HepG2 (cell line): ENCODE measurements around the gene ANTXRL. TPM values are rescaled to one million over a fixed set of nuclear protein-coding genes. Genes with fewer than 3 reads are reported as not detected.

ENCODE experiments used
- ATAC-seq: fragments of 200-7000 bp; cut with Tn5 transposase; 3 replicates; pipeline ENCODE4 v1.9.1; 2020; ENCODE audit warnings: mild to moderate bottlenecking, moderate library complexity
- BruUV-seq: library from RNA; stranded (reverse); fragments of 400-500 nt; replicated peaks from 2 replicates; lab custom pipeline; 2021; lab: Mats Ljungman, UMichigan
- CTCF ChIA-PET: fragments of 300-600 bp; formaldehyde crosslinking; extraction: SDS; loops from one replicate; lab custom pipeline; 2021; ENCODE audit warnings: low total read pairs, inconsistent platforms, low intra/inter-chr PET ratio; lab: Yijun Ruan, JAX
- POLR2A ChIA-PET: fragments of 350-600 bp; sonication (Branson Sonifier 250); formaldehyde crosslinking; loops from one replicate; lab custom pipeline; 2020; ENCODE audit warnings: antibody characterized with exemption, inconsistent platforms; lab: Yijun Ruan, JAX
- DNase-seq: peaks from one replicate; pipeline ENCODE4 v3.0.0-alpha.2; 2015; ENCODE audit warnings: low spot score
- FAIRE-seq: peaks from 3 replicates; lab custom pipeline; 2011; peaks lifted over from hg19 to GRCh38; lab: Jason Lieb, UNC
- H2AFZ ChIP-seq: one replicate; pipeline ENCODE4 v1.6.1; 2011; ENCODE audit warnings: low read length, inconsistent platforms
- H3K27ac ChIP-seq: fragments of 300-600 bp; 3 replicates; pipeline ENCODE4 v1.8.0; 2011; ENCODE audit warnings: mixed run types, mild to moderate bottlenecking, mixed read lengths, low read length, inconsistent platforms; ENCODE audit not compliant: insufficient read depth; ENCODE audit errors: extremely low read length
- H3K27me3 ChIP-seq, 2 experiments: fragments of 200-600 bp in 1 of 2; 2 replicates in 1 of 2; 3 replicates in 1 of 2; pipeline versions ENCODE4 v1.6.0 to v1.8.0; 2011; ENCODE audit warnings: low read length in 2 of 2, mild to moderate bottlenecking in 2 of 2, moderate library complexity in 2 of 2, inconsistent platforms in 1 of 2; ENCODE audit not compliant: insufficient read depth in 2 of 2, control insufficient read depth in 1 of 2
- H3K36me3 ChIP-seq, 2 experiments: fragments of 200-600 bp in 1 of 2; replicated peaks in 1 of 2; 2 replicates in 1 of 2; 3 replicates in 1 of 2; pipeline versions ENCODE4 v1.5.1 to v1.8.0; 2011; ENCODE audit warnings: low read length in 2 of 2, inconsistent platforms in 1 of 2; ENCODE audit not compliant: insufficient read depth in 2 of 2, control insufficient read depth in 1 of 2
- H3K4me1 ChIP-seq: 2 replicates; pipeline ENCODE4 v1.5.1; 2012; ENCODE audit warnings: low read length, inconsistent platforms; ENCODE audit not compliant: insufficient read depth
- H3K4me2 ChIP-seq: 2 replicates; pipeline ENCODE4 v1.6.0; 2011; ENCODE audit warnings: low read depth, low read length, inconsistent platforms
- H3K4me3 ChIP-seq, 3 experiments: fragments of 200-600 bp in 1 of 3; sonication (generic), shearing (Covaris generic) in 1 of 3; replicated peaks in 1 of 3; 2 replicates each; pipeline ENCODE4 v1.5.1; 2011 to 2016; ENCODE audit warnings: low read length in 3 of 3, inconsistent platforms in 2 of 3, low read depth in 2 of 3, mild to moderate bottlenecking in 2 of 3, control low read depth in 1 of 3, mixed read lengths in 1 of 3; ENCODE audit not compliant: insufficient read depth in 1 of 3
- H3K79me2 ChIP-seq: one replicate; pipeline ENCODE4 v1.6.1; 2011; ENCODE audit warnings: low read length, inconsistent platforms; ENCODE audit not compliant: insufficient read depth
- H3K9ac ChIP-seq: 2 replicates; pipeline ENCODE4 v1.6.0; 2011; ENCODE audit warnings: mild to moderate bottlenecking, low read depth, low read length, inconsistent platforms; ENCODE audit not compliant: insufficient read depth
- H3K9me3 ChIP-seq: 2 replicates; pipeline ENCODE4 v1.5.1; 2012; ENCODE audit warnings: mild to moderate bottlenecking, low read length
- H4K20me1 ChIP-seq: 2 replicates; pipeline ENCODE4 v1.6.0; 2011; ENCODE audit warnings: inconsistent platforms, mild to moderate bottlenecking, low read length, moderate library complexity; ENCODE audit not compliant: insufficient read depth
- CBX1 ChIP-seq: IDR thresholded peaks from one replicate; pipeline ENCODE4 v1.6.1; 2016; ENCODE audit warnings: antibody characterized with exemption, low read depth
- CENPT ChIP-seq: sonication (generic); formaldehyde crosslinking; IDR thresholded peaks from 2 replicates; pipeline ENCODE4 v1.8.0; 2022; ENCODE audit warnings: low read depth, mild to moderate bottlenecking, moderate library complexity, missing genetic modification reagents
- CREBL2 ChIP-seq: sonication (generic); formaldehyde crosslinking; IDR thresholded peaks from 2 replicates; pipeline ENCODE4 v1.8.1; 2023; ENCODE audit warnings: missing genetic modification reagents, mild to moderate bottlenecking, borderline replicate concordance
- HINFP ChIP-seq: sonication (generic); formaldehyde crosslinking; IDR thresholded peaks from 2 replicates; pipeline ENCODE4 v1.4.0; 2020; ENCODE audit warnings: low read depth, mild to moderate bottlenecking, missing genetic modification reagents
- NCOR1 ChIP-seq: fragments of 200-600 bp; sonication (generic); IDR thresholded peaks from 2 replicates; pipeline ENCODE4 v1.7.0; 2017; ENCODE audit warnings: antibody characterized with exemption, low read length, borderline replicate concordance
- RARG ChIP-seq: sonication (generic); formaldehyde crosslinking; IDR thresholded peaks from 2 replicates; pipeline ENCODE4 v1.4.0; 2020; ENCODE audit warnings: low read depth, mild to moderate bottlenecking, missing genetic modification reagents
- RBFOX2 ChIP-seq: fragments of 200-400 bp; formaldehyde crosslinking; IDR thresholded peaks from 2 replicates; pipeline ENCODE4 v1.6.1; 2017; ENCODE audit warnings: low read depth, mild to moderate bottlenecking, low read length
- TGIF2 ChIP-seq: IDR thresholded peaks from 2 replicates; pipeline ENCODE4 v1.6.1; 2016; ENCODE audit warnings: control low read depth, missing compliant biosample characterization
- TRIM22 ChIP-seq: fragments of 450-650 bp; IDR thresholded peaks from 2 replicates; pipeline ENCODE4 v1.6.1; 2017
- XRCC5 ChIP-seq: fragments of 200-400 bp; formaldehyde crosslinking; optimal IDR thresholded peaks from 2 replicates; pipeline ENCODE3; 2017; ENCODE audit warnings: mild to moderate bottlenecking, low read length
- ZBTB25 ChIP-seq: IDR thresholded peaks from 2 replicates; pipeline ENCODE4 v1.6.1; 2018; ENCODE audit warnings: missing genetic modification reagents
- ZFAT ChIP-seq: sonication (generic); formaldehyde crosslinking; conservative IDR thresholded peaks from 2 replicates; pipeline ENCODE4 v1.8.1; 2023; ENCODE audit warnings: missing genetic modification reagents, inconsistent platforms
- ZFP82 ChIP-seq: sonication (generic); formaldehyde crosslinking; IDR thresholded peaks from 2 replicates; pipeline ENCODE4 v1.5.1; 2020; ENCODE audit warnings: mild to moderate bottlenecking, missing genetic modification reagents, borderline replicate concordance
- ZNF451 ChIP-seq: sonication (generic); formaldehyde crosslinking; IDR thresholded peaks from 2 replicates; pipeline ENCODE4 v1.5.0; 2020; ENCODE audit warnings: mild to moderate bottlenecking, missing genetic modification reagents
- ZNF691 ChIP-seq: sonication (generic); formaldehyde crosslinking; IDR thresholded peaks from 2 replicates; pipeline ENCODE4 v1.4.0; 2020; ENCODE audit warnings: missing genetic modification reagents, low read depth, mild to moderate bottlenecking, borderline replicate concordance
- ZNF800 ChIP-seq: sonication (generic); formaldehyde crosslinking; IDR thresholded peaks from 2 replicates; pipeline ENCODE4 v1.4.0; 2020; ENCODE audit warnings: missing genetic modification reagents
- WGBS: methylation state at CpG from one replicate; pipeline ENCODE4 v1.1.6; 2017; ENCODE audit warnings: low lambda C conversion rate; 5-methylcytosine and 5-hydroxymethylcytosine counted together
- in situ Hi-C: cut with HindIII; loops from 2 replicates; pipeline ENCODE4 v1.10.0; 2017; ENCODE audit warnings: low pct_unique_long_range_greater_than_20kb; ENCODE audit not compliant: extremely low pct_ligation_motif_present
- intact Hi-C: fragments of 100-400 bp; cut with micrococcal nuclease; formaldehyde crosslinking; loops from one replicate; pipeline ENCODE4 v1.10.0; 2022; ENCODE audit not compliant: unreplicated experiment
- polyA plus RNA-seq, 8 experiments: library from polyadenylated mRNA; depleted of rRNA in 3 of 8; stranded (reverse) in 7 of 8; unstranded in 1 of 8; fragments of >200 nt; fragmentation: Illumina TruSeq in 4 of 8; extraction: Trizol in 4 of 8; gene quantifications; 2 replicates each; pipeline versions ENCODE4 v1.2.1 to v1.2.3, GENCODE V29; 2011 to 2016; ENCODE audit warnings: low read depth in 4 of 8, missing spikeins in 1 of 8, mixed read lengths in 1 of 8; ENCODE audit not compliant: insufficient read depth in 1 of 8
- total RNA-seq, 5 experiments: library from RNA; depleted of rRNA; stranded (reverse); fragments of >200 nt; fragmentation: Illumina TruSeq; extraction: Trizol; gene quantifications; 2 replicates each; pipeline ENCODE4 v1.2.3, GENCODE V29; 2016; ENCODE audit warnings: low read depth in 1 of 5

ANTXRL gene
- total and polyA plus RNA-seq, 2 of the 13 experiments (the other 11 are each of a cell fraction or from before 2014, with no cell fraction given) = not detected

- 6% methylated on average over 7 of the region's 51 CpGs for WGBS
- FAIRE-seq (no peak), ATAC-seq (peak; percentile 87), DNase-seq (peak; percentile 33)
- Histone ChIP-seq H4K20me1 (no peaks in the 10 kb centered on the region), H3K79me2 (no peaks in the 10 kb centered on the region), H3K36me3 (no peaks in the 10 kb centered on the region), H3K4me1 (no peaks in the 10 kb centered on the region), H3K27me3 (peaks cover 4 to 64% of the 10 kb centered on the region in 2 experiments; a peak in 4 of 5 replicates), H3K4me2 (peak overlapping the region; percentile 60), H2AFZ (no peak overlapping the region), H3K9ac (no peak overlapping the region), H3K9me3 (no peaks in the 10 kb centered on the region), H3K4me3 (peak overlapping the region; percentile 40 to 61 (median 51); a peak in 4 of 6 replicates), H3K27ac (no peak overlapping the region)
- POLR2A ChIA-PET = interaction anchor here (0.6 kb wide), 1 partner anchor 177 kb away, joined by 4 read pairs; no protein-coding TSS in a partner anchor
- BruUV-seq = no TSS peak
- intact Hi-C loops (no loop called here), in situ Hi-C loops (loop anchor here (5.0 to 10.0 kb wide), 2 partner anchors 178 to 1099 kb away; partner anchors contain the start of gene ZNF488)
- CTCF ChIA-PET = no interaction called here
- TF ChIP-seq HINFP (CRISPR knock-in tag) (no peak), ZBTB25 (no peak), TGIF2 (CRISPR knock-in tag) (no peak), ZNF800 (peak; percentile 62; the same call in 1 of the 2 replicates), ZFP82 (no peak), ZNF691 (CRISPR knock-in tag) (no peak), ZFAT (CRISPR knock-in tag) (no peak), RARG (CRISPR knock-in tag) (no peak), CBX1 (no peak), RBFOX2 (0 out of 2 replicates have a peak, but pooled peaks have one; percentile 37), NCOR1 (no peak), ZNF451 (CRISPR knock-in tag) (no peak), CREBL2 (CRISPR knock-in tag) (no peak), CENPT (no peak), XRCC5 (no peak), TRIM22 (no peak)
Observed at GRCh38 chr10:46282842-46283574, 3.8 kb upstream of the ANTXRL start.
